WTC11 (cell line): Measurements from ENCODE around the gene CRABP2. TPM values are rescaled to one million over a fixed set of nuclear protein-coding genes. Genes with fewer than 3 reads are reported as not detected.
A peak's percentile ranks its signal among the peaks of the same experiment; 100 is the strongest.

Experiments
- ATAC-seq: fragments of 200-7000 bp; cut with Tn5 transposase; 2 replicates; pipeline ENCODE4 v1.10.0; 2021; ENCODE audit warnings: mild to moderate bottlenecking, moderate library complexity
- CTCF ChIA-PET: fragments of 300-600 bp; sonication (Branson Sonifier 250); formaldehyde crosslinking; loops from one replicate; lab custom pipeline; 2021; ENCODE audit warnings: antibody characterized with exemption; lab: Charles Lee
- POLR2A ChIA-PET: fragments of 350-600 bp; sonication (Branson Sonifier 250); formaldehyde crosslinking; loops from one replicate; lab custom pipeline; 2021; ENCODE audit warnings: antibody characterized with exemption; lab: Charles Lee
- DNase-seq: peaks from one replicate; pipeline ENCODE4 v3.0.0; 2021; ENCODE audit warnings: low spot score
- H3K27ac Mint-ChIP-seq: 2 replicates; pipeline ENCODE4 v1.8.0; 2021; ENCODE audit warnings: mixed read lengths
- H3K27me3 Mint-ChIP-seq: 2 replicates; pipeline ENCODE4 v1.8.0; 2021; ENCODE audit warnings: low read depth, mild to moderate bottlenecking, moderate library complexity, mixed read lengths
- H3K36me3 Mint-ChIP-seq: 2 replicates; pipeline ENCODE4 v1.8.0; 2021; ENCODE audit warnings: mixed read lengths
- H3K4me1 Mint-ChIP-seq: 2 replicates; pipeline ENCODE4 v1.8.0; 2022; ENCODE audit warnings: mixed read lengths
- H3K4me3 Mint-ChIP-seq: 2 replicates; pipeline ENCODE4 v1.8.0; 2021; ENCODE audit warnings: mild to moderate bottlenecking, moderate library complexity, mixed read lengths
- H3K9me3 Mint-ChIP-seq: 2 replicates; pipeline ENCODE4 v1.8.0; 2021; ENCODE audit warnings: mixed read lengths
- CREM ChIP-seq: sonication (generic); formaldehyde crosslinking; IDR thresholded peaks from 2 replicates; pipeline ENCODE4 v1.8.1; 2022; ENCODE audit warnings: mild to moderate bottlenecking, missing genetic modification reagents, moderate library complexity
- GRHL2 ChIP-seq: fragments of 250-450 bp; sonication (Bioruptor Pico); IDR thresholded peaks from 2 replicates; pipeline ENCODE4 v1.8.0; 2022; ENCODE audit warnings: mild to moderate bottlenecking, moderate library complexity; ENCODE audit not compliant: insufficient replicate concordance, severe bottlenecking
- GTF2I ChIP-seq: fragments of 250-450 bp; sonication (Bioruptor Pico); conservative IDR thresholded peaks from 2 replicates; pipeline ENCODE4 v1.4.0; 2021; ENCODE audit warnings: mild to moderate bottlenecking
- HMGA2 ChIP-seq: fragments of 250-450 bp; sonication (Bioruptor Pico); IDR thresholded peaks from 2 replicates; pipeline ENCODE4 v1.4.0; 2021; ENCODE audit warnings: mild to moderate bottlenecking, moderate library complexity
- JAZF1 ChIP-seq: fragments of 250-450 bp; sonication (Bioruptor Pico); IDR thresholded peaks from 2 replicates; pipeline ENCODE4 v1.9.0; 2021; ENCODE audit warnings: moderate library complexity, mild to moderate bottlenecking, inconsistent platforms
- NR2C2 ChIP-seq: sonication (generic); formaldehyde crosslinking; IDR thresholded peaks from 2 replicates; pipeline ENCODE4 v1.8.0; 2022; ENCODE audit warnings: mild to moderate bottlenecking, missing genetic modification reagents
- OVOL2 ChIP-seq: fragments of 250-450 bp; sonication (Bioruptor Pico); IDR thresholded peaks from 2 replicates; pipeline ENCODE4 v1.9.0; 2021; ENCODE audit warnings: mild to moderate bottlenecking, borderline replicate concordance
- SOX15 ChIP-seq: fragments of 250-450 bp; sonication (Bioruptor Pico); IDR thresholded peaks from 2 replicates; pipeline ENCODE4 v1.9.0; 2021; ENCODE audit warnings: mild to moderate bottlenecking
- SP1 ChIP-seq: sonication (generic); formaldehyde crosslinking; conservative IDR thresholded peaks from 2 replicates; pipeline ENCODE4 v1.8.1; 2022; ENCODE audit warnings: missing genetic modification reagents
- TEAD1 ChIP-seq: sonication (generic); formaldehyde crosslinking; IDR thresholded peaks from 2 replicates; pipeline ENCODE4 v1.8.0; 2022; ENCODE audit warnings: mild to moderate bottlenecking, missing genetic modification reagents
- ZNF317 ChIP-seq: sonication (generic); formaldehyde crosslinking; IDR thresholded peaks from 2 replicates; pipeline ENCODE4 v1.8.1; 2023; ENCODE audit warnings: low read depth, mild to moderate bottlenecking, moderate library complexity, missing genetic modification reagents, borderline replicate concordance
- ZNF671 ChIP-seq: fragments of 250-450 bp; sonication (Bioruptor Pico); IDR thresholded peaks from 2 replicates; pipeline ENCODE4 v1.8.0; 2021; ENCODE audit warnings: mild to moderate bottlenecking
- total RNA-seq: library from RNA; stranded (reverse); gene quantifications from 3 replicates; pipeline ENCODE4 v1.2.3, GENCODE V29; 2021
- TF ChIP-seq, protein P1 (sequence below): fragments of 250-450 bp; sonication (Bioruptor Pico); IDR thresholded peaks from 2 replicates; pipeline ENCODE4 v1.8.0; 2021; ENCODE audit warnings: mild to moderate bottlenecking
- TF ChIP-seq, protein P2 (sequence below): sonication (generic); formaldehyde crosslinking; IDR thresholded peaks from 2 replicates; pipeline ENCODE4 v1.8.0; 2022; ENCODE audit warnings: mild to moderate bottlenecking, missing genetic modification reagents
- TF ChIP-seq, protein P3 (sequence below): fragments of 200-600 bp; IDR thresholded peaks from 2 replicates; pipeline ENCODE4 v1.8.0; 2022; ENCODE audit warnings: antibody characterized with exemption
- TF ChIP-seq, protein P4 (sequence below): sonication (generic); formaldehyde crosslinking; IDR thresholded peaks from 2 replicates; pipeline ENCODE4 v1.8.1; 2023; ENCODE audit warnings: mild to moderate bottlenecking, missing genetic modification reagents, borderline replicate concordance
- TF ChIP-seq, protein P5 (sequence below): fragments of 250-450 bp; sonication (Bioruptor Pico); IDR thresholded peaks from 2 replicates; pipeline ENCODE4 v1.9.0; 2021; ENCODE audit warnings: moderate library complexity, mild to moderate bottlenecking, inconsistent platforms, borderline replicate concordance
- TF ChIP-seq, protein P6 (sequence below): sonication (generic); formaldehyde crosslinking; IDR thresholded peaks from 2 replicates; pipeline ENCODE4 v1.8.0; 2023; ENCODE audit warnings: missing genetic modification reagents, mild to moderate bottlenecking, borderline replicate concordance
- TF ChIP-seq, protein P7 (sequence below): sonication (generic); formaldehyde crosslinking; IDR thresholded peaks from 2 replicates; pipeline ENCODE4 v1.8.1; 2023; ENCODE audit warnings: mild to moderate bottlenecking, moderate library complexity, missing genetic modification reagents
- TF ChIP-seq, protein P8 (sequence below): sonication (generic); formaldehyde crosslinking; IDR thresholded peaks from 2 replicates; pipeline ENCODE4 v1.8.0; 2022; ENCODE audit warnings: mild to moderate bottlenecking, missing genetic modification reagents

CRABP2 gene
- total RNA-seq, 1 experiment from 2014 or later: 135 TPM

DNA sequence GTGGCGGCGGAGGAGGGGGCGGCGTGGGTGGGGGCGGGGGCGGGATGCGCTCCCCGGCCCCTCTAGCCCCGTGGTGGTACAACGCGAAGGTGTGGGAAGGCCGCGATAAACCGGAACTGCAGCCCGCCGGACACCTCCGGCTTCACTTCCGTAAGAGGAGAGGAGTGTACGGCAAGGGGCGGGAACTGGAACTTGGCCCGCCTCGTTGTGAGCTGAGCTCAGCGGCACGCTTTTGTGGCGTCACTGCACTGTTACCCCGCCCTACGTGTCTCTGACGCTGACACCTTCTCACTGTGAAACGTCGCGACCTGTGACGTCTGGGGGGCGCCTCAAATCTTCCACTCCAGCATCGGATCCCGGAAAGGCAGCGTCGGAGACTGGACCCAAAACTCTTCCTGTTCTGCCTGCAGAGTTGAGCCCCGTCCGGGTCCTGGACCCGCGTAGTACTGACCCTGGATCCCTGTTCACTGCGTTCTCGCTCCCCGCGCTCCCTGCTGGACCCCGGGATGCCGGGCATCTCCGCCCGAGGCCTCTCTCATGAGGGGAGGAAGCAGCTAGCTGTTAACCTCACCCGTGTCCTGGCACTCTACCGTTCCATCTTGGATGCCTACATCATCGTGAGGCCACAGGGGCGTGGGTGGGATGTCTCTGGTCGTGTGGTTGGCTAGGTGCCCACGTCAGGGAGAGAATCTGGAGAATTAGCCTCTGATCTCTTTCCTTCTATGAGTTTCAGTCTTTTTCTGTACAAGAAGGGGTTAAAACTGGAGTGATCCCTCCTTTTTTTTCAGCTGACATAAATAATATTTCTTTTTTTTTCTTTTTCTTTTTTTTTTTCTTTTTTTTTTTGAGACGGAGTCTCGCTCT, 23.4 kb upstream of the CRABP2 start, which contains the start of gene ISG20L2:
Gene ISG20L2 (minus strand): TSS at position 168 of the 864 bp plus-strand sequence. CDS start 1,114 bp downstream, outside the sequence.
- no peak within 1 kb of the TSS for H3K4me3 Mint-ChIP-seq
- peak within 1 kb of the TSS; percentile 99 for H3K27ac Mint-ChIP-seq
- DNase-seq: peak; percentile 96
- no peaks in the 10 kb centered on the region for H3K27me3 Mint-ChIP-seq
- peaks cover 14% of the 10 kb centered on the region for H3K4me1 Mint-ChIP-seq
- ChIA-PET CTCF (interaction anchor here (0.7 to 9.5 kb wide), 19 partner anchors 12 to 1968 kb away, joined by 3 to 682 read pairs (median 8); partner anchors contain the start of genes CRABP2, HDGF, INSRR and LRRC71), POLR2A (interaction anchor here (0.6 to 5.3 kb wide), 14 partner anchors 12 to 158 kb away, joined by 3 to 57 read pairs (median 4); partner anchors contain the start of genes CRABP2, HDGF, MRPL24 and PRCC)
- H3K9me3 Mint-ChIP-seq: no peaks in the 10 kb centered on the region
- peaks cover 14% of the 10 kb centered on the region for H3K36me3 Mint-ChIP-seq
- ATAC-seq: peak; percentile 90
- TF ChIP-seq HMGA2 (CRISPR knock-in tag): no peak
- TF ChIP-seq ZNF671: no peak
- TF ChIP-seq NR2C2 (CRISPR knock-in tag): no peak
- TF ChIP-seq, protein P1, sequence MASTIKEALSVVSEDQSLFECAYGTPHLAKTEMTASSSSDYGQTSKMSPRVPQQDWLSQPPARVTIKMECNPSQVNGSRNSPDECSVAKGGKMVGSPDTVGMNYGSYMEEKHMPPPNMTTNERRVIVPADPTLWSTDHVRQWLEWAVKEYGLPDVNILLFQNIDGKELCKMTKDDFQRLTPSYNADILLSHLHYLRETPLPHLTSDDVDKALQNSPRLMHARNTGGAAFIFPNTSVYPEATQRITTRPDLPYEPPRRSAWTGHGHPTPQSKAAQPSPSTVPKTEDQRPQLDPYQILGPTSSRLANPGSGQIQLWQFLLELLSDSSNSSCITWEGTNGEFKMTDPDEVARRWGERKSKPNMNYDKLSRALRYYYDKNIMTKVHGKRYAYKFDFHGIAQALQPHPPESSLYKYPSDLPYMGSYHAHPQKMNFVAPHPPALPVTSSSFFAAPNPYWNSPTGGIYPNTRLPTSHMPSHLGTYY (CRISPR knock-in tag): no peak
- TF ChIP-seq CREM (CRISPR knock-in tag): peak; percentile 96
- TF ChIP-seq TEAD1 (CRISPR knock-in tag): no peak
- TF ChIP-seq SP1: peak; percentile 91
- TF ChIP-seq SOX15 (CRISPR knock-in tag): no peak
- TF ChIP-seq, protein P2, sequence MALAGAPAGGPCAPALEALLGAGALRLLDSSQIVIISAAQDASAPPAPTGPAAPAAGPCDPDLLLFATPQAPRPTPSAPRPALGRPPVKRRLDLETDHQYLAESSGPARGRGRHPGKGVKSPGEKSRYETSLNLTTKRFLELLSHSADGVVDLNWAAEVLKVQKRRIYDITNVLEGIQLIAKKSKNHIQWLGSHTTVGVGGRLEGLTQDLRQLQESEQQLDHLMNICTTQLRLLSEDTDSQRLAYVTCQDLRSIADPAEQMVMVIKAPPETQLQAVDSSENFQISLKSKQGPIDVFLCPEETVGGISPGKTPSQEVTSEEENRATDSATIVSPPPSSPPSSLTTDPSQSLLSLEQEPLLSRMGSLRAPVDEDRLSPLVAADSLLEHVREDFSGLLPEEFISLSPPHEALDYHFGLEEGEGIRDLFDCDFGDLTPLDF: no peak
- no peak for TF ChIP-seq OVOL2 (CRISPR knock-in tag)
- no peak for TF ChIP-seq GRHL2 (CRISPR knock-in tag)
- TF ChIP-seq, protein P3, sequence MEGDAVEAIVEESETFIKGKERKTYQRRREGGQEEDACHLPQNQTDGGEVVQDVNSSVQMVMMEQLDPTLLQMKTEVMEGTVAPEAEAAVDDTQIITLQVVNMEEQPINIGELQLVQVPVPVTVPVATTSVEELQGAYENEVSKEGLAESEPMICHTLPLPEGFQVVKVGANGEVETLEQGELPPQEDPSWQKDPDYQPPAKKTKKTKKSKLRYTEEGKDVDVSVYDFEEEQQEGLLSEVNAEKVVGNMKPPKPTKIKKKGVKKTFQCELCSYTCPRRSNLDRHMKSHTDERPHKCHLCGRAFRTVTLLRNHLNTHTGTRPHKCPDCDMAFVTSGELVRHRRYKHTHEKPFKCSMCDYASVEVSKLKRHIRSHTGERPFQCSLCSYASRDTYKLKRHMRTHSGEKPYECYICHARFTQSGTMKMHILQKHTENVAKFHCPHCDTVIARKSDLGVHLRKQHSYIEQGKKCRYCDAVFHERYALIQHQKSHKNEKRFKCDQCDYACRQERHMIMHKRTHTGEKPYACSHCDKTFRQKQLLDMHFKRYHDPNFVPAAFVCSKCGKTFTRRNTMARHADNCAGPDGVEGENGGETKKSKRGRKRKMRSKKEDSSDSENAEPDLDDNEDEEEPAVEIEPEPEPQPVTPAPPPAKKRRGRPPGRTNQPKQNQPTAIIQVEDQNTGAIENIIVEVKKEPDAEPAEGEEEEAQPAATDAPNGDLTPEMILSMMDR: no peak
- TF ChIP-seq, protein P4, sequence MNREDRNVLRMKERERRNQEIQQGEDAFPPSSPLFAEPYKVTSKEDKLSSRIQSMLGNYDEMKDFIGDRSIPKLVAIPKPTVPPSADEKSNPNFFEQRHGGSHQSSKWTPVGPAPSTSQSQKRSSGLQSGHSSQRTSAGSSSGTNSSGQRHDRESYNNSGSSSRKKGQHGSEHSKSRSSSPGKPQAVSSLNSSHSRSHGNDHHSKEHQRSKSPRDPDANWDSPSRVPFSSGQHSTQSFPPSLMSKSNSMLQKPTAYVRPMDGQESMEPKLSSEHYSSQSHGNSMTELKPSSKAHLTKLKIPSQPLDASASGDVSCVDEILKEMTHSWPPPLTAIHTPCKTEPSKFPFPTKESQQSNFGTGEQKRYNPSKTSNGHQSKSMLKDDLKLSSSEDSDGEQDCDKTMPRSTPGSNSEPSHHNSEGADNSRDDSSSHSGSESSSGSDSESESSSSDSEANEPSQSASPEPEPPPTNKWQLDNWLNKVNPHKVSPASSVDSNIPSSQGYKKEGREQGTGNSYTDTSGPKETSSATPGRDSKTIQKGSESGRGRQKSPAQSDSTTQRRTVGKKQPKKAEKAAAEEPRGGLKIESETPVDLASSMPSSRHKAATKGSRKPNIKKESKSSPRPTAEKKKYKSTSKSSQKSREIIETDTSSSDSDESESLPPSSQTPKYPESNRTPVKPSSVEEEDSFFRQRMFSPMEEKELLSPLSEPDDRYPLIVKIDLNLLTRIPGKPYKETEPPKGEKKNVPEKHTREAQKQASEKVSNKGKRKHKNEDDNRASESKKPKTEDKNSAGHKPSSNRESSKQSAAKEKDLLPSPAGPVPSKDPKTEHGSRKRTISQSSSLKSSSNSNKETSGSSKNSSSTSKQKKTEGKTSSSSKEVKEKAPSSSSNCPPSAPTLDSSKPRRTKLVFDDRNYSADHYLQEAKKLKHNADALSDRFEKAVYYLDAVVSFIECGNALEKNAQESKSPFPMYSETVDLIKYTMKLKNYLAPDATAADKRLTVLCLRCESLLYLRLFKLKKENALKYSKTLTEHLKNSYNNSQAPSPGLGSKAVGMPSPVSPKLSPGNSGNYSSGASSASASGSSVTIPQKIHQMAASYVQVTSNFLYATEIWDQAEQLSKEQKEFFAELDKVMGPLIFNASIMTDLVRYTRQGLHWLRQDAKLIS (CRISPR knock-in tag): no peak
- TF ChIP-seq, protein P5, sequence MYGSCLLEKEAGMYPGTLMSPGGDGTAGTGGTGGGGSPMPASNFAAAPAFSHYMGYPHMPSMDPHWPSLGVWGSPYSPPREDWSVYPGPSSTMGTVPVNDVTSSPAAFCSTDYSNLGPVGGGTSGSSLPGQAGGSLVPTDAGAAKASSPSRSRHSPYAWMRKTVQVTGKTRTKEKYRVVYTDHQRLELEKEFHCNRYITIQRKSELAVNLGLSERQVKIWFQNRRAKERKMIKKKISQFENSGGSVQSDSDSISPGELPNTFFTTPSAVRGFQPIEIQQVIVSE (CRISPR knock-in tag): no peak
- TF ChIP-seq, protein P6, sequence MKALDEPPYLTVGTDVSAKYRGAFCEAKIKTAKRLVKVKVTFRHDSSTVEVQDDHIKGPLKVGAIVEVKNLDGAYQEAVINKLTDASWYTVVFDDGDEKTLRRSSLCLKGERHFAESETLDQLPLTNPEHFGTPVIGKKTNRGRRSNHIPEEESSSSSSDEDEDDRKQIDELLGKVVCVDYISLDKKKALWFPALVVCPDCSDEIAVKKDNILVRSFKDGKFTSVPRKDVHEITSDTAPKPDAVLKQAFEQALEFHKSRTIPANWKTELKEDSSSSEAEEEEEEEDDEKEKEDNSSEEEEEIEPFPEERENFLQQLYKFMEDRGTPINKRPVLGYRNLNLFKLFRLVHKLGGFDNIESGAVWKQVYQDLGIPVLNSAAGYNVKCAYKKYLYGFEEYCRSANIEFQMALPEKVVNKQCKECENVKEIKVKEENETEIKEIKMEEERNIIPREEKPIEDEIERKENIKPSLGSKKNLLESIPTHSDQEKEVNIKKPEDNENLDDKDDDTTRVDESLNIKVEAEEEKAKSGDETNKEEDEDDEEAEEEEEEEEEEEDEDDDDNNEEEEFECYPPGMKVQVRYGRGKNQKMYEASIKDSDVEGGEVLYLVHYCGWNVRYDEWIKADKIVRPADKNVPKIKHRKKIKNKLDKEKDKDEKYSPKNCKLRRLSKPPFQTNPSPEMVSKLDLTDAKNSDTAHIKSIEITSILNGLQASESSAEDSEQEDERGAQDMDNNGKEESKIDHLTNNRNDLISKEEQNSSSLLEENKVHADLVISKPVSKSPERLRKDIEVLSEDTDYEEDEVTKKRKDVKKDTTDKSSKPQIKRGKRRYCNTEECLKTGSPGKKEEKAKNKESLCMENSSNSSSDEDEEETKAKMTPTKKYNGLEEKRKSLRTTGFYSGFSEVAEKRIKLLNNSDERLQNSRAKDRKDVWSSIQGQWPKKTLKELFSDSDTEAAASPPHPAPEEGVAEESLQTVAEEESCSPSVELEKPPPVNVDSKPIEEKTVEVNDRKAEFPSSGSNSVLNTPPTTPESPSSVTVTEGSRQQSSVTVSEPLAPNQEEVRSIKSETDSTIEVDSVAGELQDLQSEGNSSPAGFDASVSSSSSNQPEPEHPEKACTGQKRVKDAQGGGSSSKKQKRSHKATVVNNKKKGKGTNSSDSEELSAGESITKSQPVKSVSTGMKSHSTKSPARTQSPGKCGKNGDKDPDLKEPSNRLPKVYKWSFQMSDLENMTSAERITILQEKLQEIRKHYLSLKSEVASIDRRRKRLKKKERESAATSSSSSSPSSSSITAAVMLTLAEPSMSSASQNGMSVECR: peak; percentile 2; the same call in 1 of the 2 replicates
- TF ChIP-seq, protein P7, sequence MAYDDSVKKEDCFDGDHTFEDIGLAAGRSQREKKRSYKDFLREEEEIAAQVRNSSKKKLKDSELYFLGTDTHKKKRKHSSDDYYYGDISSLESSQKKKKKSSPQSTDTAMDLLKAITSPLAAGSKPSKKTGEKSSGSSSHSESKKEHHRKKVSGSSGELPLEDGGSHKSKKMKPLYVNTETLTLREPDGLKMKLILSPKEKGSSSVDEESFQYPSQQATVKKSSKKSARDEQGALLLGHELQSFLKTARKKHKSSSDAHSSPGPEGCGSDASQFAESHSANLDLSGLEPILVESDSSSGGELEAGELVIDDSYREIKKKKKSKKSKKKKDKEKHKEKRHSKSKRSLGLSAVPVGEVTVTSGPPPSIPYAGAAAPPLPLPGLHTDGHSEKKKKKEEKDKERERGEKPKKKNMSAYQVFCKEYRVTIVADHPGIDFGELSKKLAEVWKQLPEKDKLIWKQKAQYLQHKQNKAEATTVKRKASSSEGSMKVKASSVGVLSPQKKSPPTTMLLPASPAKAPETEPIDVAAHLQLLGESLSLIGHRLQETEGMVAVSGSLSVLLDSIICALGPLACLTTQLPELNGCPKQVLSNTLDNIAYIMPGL (CRISPR knock-in tag): no peak
- TF ChIP-seq GTF2I (CRISPR knock-in tag): no peak
- no peak for TF ChIP-seq JAZF1 (CRISPR knock-in tag)
- no peak for TF ChIP-seq ZNF317
- TF ChIP-seq, protein P8, sequence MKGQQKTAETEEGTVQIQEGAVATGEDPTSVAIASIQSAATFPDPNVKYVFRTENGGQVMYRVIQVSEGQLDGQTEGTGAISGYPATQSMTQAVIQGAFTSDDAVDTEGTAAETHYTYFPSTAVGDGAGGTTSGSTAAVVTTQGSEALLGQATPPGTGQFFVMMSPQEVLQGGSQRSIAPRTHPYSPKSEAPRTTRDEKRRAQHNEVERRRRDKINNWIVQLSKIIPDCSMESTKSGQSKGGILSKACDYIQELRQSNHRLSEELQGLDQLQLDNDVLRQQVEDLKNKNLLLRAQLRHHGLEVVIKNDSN (CRISPR knock-in tag): no peak
